Upper lobe of left lung (tissue), 4 donors: Measurements from ENCODE around the gene ERCC6.

Experiments
- EP300 ChIP-seq, 4 donors: sonication (generic); formaldehyde crosslinking; IDR thresholded peaks; one replicate each; pipeline ENCODE4 v1.5.1; 2017; ENCODE audit warnings: antibody characterized with exemption in 4 of 4, control low read depth in 2 of 4
- POLR2A ChIP-seq, 4 donors: fragments of 450-650 bp; IDR thresholded peaks; one replicate each; pipeline ENCODE4 v1.5.1; 2016 to 2017; ENCODE audit warnings: antibody characterized with exemption in 4 of 4, mild to moderate bottlenecking in 2 of 4
- POLR2AphosphoS5 ChIP-seq, 2 donors: sonication (generic); formaldehyde crosslinking; IDR thresholded peaks; one replicate each; pipeline ENCODE4 v1.5.1; 2017; ENCODE audit warnings: antibody characterized with exemption in 2 of 2
- TF ChIP-seq, protein P1 (sequence below), 6 experiments: fragments of 450-650 bp in 4 of 6; fragments of 200-600 bp in 2 of 6; sonication (generic) in 2 of 6; IDR thresholded peaks; one replicate each; pipeline ENCODE4 v1.5.1; 2016 to 2019; ENCODE audit warnings: antibody characterized with exemption in 6 of 6

DNA sequence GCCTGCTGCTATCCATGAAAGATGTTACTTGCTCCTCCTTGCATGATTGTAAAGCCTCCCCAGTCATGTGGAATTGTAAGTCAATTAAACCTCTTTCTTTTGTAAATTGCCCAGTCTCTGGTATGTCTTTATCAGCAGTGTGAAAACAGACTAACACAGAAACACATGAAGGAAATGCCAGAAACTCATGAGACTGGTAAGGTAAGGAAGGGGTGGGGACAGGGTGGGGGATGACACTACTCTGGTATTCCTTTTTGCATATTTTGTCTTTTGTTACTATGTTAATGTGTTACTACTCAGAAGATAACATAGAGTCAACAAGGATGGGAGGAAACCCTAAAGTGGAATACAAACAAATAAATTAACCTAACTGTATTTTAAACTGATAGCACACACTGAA lies 73.2 kb downstream of the ERCC6 start:
- TF ChIP-seq, protein P1, sequence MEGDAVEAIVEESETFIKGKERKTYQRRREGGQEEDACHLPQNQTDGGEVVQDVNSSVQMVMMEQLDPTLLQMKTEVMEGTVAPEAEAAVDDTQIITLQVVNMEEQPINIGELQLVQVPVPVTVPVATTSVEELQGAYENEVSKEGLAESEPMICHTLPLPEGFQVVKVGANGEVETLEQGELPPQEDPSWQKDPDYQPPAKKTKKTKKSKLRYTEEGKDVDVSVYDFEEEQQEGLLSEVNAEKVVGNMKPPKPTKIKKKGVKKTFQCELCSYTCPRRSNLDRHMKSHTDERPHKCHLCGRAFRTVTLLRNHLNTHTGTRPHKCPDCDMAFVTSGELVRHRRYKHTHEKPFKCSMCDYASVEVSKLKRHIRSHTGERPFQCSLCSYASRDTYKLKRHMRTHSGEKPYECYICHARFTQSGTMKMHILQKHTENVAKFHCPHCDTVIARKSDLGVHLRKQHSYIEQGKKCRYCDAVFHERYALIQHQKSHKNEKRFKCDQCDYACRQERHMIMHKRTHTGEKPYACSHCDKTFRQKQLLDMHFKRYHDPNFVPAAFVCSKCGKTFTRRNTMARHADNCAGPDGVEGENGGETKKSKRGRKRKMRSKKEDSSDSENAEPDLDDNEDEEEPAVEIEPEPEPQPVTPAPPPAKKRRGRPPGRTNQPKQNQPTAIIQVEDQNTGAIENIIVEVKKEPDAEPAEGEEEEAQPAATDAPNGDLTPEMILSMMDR (IDR thresholded peaks at IDR 0.05) = no peak
- TF ChIP-seq EP300 (IDR thresholded peaks at IDR 0.05) (no peak), POLR2AphosphoS5 (IDR thresholded peaks at IDR 0.05) (no peak), POLR2A (IDR thresholded peaks at IDR 0.05) (no peak)
